Measurements from ENCODE around the gene MIB1.

DNA sequence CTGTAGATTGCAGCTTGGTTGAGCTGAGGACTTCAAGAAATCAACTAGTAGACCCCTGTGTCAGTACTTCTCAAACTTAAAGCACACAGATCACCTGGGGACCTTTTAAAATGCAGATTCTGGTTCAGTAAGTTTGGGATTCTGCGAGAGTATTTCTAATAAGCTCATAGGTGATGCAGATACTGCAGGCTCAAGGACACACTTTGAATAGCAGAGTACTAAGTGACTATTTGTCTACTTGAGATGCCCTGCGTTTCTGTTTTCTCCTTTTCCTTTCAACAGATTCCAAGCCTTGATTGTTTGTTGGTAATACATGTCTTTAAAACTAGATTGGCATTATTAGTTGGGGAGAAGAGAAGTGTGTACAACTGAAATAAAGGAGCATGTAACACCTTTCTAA is 6.7 kb downstream of the MIB1 start:
- TF ChIP-seq, protein P1, sequence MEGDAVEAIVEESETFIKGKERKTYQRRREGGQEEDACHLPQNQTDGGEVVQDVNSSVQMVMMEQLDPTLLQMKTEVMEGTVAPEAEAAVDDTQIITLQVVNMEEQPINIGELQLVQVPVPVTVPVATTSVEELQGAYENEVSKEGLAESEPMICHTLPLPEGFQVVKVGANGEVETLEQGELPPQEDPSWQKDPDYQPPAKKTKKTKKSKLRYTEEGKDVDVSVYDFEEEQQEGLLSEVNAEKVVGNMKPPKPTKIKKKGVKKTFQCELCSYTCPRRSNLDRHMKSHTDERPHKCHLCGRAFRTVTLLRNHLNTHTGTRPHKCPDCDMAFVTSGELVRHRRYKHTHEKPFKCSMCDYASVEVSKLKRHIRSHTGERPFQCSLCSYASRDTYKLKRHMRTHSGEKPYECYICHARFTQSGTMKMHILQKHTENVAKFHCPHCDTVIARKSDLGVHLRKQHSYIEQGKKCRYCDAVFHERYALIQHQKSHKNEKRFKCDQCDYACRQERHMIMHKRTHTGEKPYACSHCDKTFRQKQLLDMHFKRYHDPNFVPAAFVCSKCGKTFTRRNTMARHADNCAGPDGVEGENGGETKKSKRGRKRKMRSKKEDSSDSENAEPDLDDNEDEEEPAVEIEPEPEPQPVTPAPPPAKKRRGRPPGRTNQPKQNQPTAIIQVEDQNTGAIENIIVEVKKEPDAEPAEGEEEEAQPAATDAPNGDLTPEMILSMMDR (IDR thresholded peaks at IDR 0.05; ENCODE audit: insufficient read depth, low read length, poor library complexity, severe bottlenecking), result no peak
- no peak for TF ChIP-seq EZH2phosphoT487 (conservative IDR thresholded peaks at IDR 0.05; ENCODE audit: low read length)

Data from SU-DHL-6 (cell line).